Measurements from ENCODE around the gene HSPD1.

GRCh38 chr2:197454923-197455322 is 44.7 kb downstream of the HSPD1 start:
- TF ChIP-seq CTCF (IDR thresholded peaks at IDR 0.05) (no peak), POLR2A (IDR thresholded peaks at IDR 0.05) (no peak)

Measured in Peyer's patch (tissue), 4 donors.